ENCODE data around the gene MYRIP. TPM values are rescaled to one million over a fixed set of nuclear protein-coding genes. Genes with fewer than 3 reads are reported as not detected.

The MYRIP gene
- total RNA-seq, 3 donors from 2014 or later = 2.3 to 4.8 (median 2.6) TPM

DNA sequence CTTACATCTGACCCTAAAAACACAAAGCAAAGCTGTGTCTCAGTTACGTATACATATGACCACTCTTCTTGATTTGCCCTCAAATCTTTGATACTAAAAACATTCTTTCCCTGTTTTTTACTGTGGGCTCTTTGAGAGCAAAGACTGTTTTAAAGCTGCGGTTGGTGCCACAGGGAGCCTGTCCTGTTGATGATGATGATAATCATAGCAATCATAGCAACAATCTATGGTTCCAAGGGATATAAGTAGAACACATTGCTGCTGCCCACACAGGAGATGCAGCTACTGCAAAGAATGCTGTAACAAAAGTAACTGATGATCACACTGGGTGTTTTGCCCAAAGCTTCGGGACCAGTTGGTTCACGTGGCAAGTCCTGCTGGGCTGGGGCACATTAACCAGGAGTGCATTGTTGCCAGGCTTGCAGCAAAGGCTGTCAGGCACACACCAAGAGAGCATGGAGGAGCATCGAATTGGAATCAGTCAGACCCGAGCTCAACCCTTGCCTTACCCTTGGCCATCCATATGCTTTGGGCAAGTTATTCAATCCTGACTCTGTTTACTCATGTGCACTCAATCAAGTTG is 368.7 kb downstream of the MYRIP start:
- H3K27ac ChIP-seq = no peak overlapping the region
- no peaks in the 10 kb centered on the region for H3K9me3 ChIP-seq
- no peaks in the 10 kb centered on the region for H3K36me3 ChIP-seq
- H3K4me1 ChIP-seq = no peaks in the 10 kb centered on the region
- intact Hi-C loops (cut with DNase I; ENCODE audit: low total_unique reads) = loop anchor here (5.0 kb wide), 1 partner anchor 466 kb away; no protein-coding TSS in a partner anchor
- TF ChIP-seq POLR2AphosphoS5 (IDR thresholded peaks at IDR 0.05) = no peak
- TF ChIP-seq, protein P1, sequence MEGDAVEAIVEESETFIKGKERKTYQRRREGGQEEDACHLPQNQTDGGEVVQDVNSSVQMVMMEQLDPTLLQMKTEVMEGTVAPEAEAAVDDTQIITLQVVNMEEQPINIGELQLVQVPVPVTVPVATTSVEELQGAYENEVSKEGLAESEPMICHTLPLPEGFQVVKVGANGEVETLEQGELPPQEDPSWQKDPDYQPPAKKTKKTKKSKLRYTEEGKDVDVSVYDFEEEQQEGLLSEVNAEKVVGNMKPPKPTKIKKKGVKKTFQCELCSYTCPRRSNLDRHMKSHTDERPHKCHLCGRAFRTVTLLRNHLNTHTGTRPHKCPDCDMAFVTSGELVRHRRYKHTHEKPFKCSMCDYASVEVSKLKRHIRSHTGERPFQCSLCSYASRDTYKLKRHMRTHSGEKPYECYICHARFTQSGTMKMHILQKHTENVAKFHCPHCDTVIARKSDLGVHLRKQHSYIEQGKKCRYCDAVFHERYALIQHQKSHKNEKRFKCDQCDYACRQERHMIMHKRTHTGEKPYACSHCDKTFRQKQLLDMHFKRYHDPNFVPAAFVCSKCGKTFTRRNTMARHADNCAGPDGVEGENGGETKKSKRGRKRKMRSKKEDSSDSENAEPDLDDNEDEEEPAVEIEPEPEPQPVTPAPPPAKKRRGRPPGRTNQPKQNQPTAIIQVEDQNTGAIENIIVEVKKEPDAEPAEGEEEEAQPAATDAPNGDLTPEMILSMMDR (IDR thresholded peaks at IDR 0.05) = no peak
- TF ChIP-seq POLR2A (IDR thresholded peaks at IDR 0.05) = no peak
- DNase-seq (ENCODE audit: low spot score in 2 of 2) = no peak
- H3K4me3 ChIP-seq = no peak overlapping the region
- no peaks in the 10 kb centered on the region for H3K27me3 ChIP-seq

DNA sequence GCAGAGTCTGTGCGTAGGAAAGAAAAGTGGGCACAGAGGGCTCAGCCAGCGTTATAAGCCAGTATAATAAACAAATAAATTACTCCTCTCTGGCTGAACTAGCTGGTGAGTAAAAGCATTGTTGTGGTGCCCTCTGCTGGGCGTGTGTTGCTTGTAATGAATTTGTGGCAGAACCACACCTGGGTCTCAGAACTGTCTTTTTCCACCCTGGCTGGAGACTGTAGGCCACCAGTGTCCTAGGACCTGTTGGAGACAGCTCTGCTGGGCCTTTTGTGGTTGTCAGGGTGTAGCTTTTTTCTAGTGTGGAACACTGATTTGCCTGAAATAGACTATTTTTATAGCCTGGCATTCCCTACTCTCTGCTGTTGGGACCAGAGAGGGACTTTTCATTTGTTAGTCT is 369.6 kb downstream of the MYRIP start:
- no peaks in the 10 kb centered on the region for H3K27me3 ChIP-seq
- H3K9me3 ChIP-seq = no peaks in the 10 kb centered on the region
- H3K4me3 ChIP-seq = no peak overlapping the region
- no peak for TF ChIP-seq POLR2AphosphoS5 (IDR thresholded peaks at IDR 0.05)
- TF ChIP-seq, protein P1 (IDR thresholded peaks at IDR 0.05) = peak; percentile 28 to 74 (median 57)
- H3K27ac ChIP-seq = no peak overlapping the region
- no peaks in the 10 kb centered on the region for H3K36me3 ChIP-seq
- DNase-seq (ENCODE audit: low spot score in 2 of 2) = peak; percentile 51 to 81
- H3K4me1 ChIP-seq = no peaks in the 10 kb centered on the region
- intact Hi-C loops (cut with DNase I; ENCODE audit: low total_unique reads) = loop anchor here (5.0 kb wide), 1 partner anchor 467 kb away; no protein-coding TSS in a partner anchor

DNA sequence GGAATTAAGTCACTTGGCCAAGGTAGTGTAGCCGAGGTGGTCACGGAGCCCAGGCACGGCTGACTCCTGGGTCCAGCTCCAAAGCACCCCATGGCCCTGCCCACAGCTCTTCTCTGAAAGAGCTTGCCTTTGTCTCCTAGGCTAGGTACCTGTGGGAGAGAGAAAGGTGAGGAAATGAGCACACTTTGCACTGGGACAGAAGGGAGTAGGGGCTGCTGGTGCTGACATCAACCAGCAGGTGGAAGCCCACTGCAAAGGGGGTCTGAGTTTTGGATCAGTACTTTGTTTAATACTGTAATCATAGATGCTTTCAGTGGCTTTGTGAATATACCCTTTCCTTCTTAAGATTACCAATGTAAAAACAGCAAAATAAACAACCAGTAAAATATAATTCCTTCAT is 371.8 kb downstream of the MYRIP start:
- no peaks in the 10 kb centered on the region for H3K27me3 ChIP-seq
- no peak overlapping the region for H3K27ac ChIP-seq
- TF ChIP-seq POLR2AphosphoS5 (IDR thresholded peaks at IDR 0.05) (no peak), POLR2A (IDR thresholded peaks at IDR 0.05) (no peak)
- TF ChIP-seq, protein P1 (IDR thresholded peaks at IDR 0.05) = no peak
- no peaks in the 10 kb centered on the region for H3K4me1 ChIP-seq
- intact Hi-C loops (cut with DNase I; ENCODE audit: low total_unique reads) = no loop called here
- no peaks in the 10 kb centered on the region for H3K36me3 ChIP-seq
- H3K9me3 ChIP-seq = no peaks in the 10 kb centered on the region
- DNase-seq (ENCODE audit: low spot score in 2 of 2) = no peak
- H3K4me3 ChIP-seq = no peak overlapping the region

DNA sequence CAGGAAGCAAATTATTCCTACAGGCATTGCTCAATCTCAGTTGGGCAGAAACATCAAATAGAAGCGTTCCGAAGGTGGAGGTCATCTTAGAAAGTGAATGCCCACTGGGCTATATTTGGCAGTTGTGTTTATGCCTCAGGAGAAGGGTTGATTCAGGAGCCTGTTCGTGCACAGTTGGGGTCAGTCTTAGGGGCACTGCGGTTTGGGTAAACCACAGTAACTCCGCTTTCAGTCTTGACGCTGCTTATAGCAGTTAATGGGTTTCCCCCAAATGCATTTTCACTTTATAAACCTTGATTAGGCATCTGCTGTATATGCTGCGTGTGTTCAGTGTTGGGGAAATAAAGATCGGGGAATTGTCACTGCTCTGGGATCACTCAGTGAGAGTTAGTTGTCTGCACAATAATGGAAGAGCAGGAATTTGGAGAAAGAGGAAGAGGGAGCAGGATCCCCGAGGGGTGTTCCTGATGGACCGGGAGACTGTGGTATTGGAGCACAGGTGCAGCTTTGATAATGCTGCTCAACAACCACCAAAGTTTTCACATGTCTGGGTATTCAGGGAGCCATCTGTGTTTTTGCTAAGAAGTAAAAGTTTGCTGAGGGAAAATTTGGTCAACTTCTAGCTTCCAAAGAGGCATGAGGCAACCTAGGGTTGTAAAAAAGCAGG is 375.8 kb downstream of the MYRIP start:
- Histone ChIP-seq H3K4me1 (no peaks in the 10 kb centered on the region), H3K27ac (no peak overlapping the region), H3K36me3 (no peaks in the 10 kb centered on the region), H3K4me3 (no peak overlapping the region), H3K27me3 (no peaks in the 10 kb centered on the region), H3K9me3 (no peaks in the 10 kb centered on the region)
- no peak for DNase-seq (ENCODE audit: low spot score in 2 of 2)
- no peak for TF ChIP-seq POLR2AphosphoS5 (IDR thresholded peaks at IDR 0.05)
- intact Hi-C loops (cut with DNase I; ENCODE audit: low total_unique reads) = no loop called here

DNA sequence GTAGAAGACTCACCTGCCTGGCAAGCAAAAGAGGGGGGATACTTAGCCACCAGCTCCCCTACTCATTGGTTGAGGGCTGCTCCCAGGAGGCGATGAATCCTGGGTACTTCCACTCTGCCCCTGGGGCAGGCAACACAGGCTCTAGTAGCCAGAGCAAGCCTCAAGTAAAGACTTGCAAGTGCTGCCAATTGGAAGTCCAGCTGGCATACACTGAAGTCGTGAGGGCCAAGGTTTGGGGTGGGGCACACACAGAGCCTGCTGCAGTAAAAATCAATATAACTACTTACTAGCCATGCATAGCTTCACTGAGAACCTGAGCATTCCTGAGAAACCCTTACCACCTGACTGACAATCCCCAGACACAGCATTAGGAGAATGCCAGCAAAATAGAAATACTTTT is 377.1 kb downstream of the MYRIP start:
- no peak for DNase-seq (ENCODE audit: low spot score in 2 of 2)
- H3K27ac ChIP-seq = no peak overlapping the region
- no peaks in the 10 kb centered on the region for H3K36me3 ChIP-seq
- no peaks in the 10 kb centered on the region for H3K27me3 ChIP-seq
- TF ChIP-seq POLR2AphosphoS5 (IDR thresholded peaks at IDR 0.05) (no peak), POLR2A (IDR thresholded peaks at IDR 0.05) (no peak)
- TF ChIP-seq, protein P1 (IDR thresholded peaks at IDR 0.05) = no peak
- no peaks in the 10 kb centered on the region for H3K4me1 ChIP-seq
- no peaks in the 10 kb centered on the region for H3K9me3 ChIP-seq
- intact Hi-C loops (cut with DNase I; ENCODE audit: low total_unique reads) = no loop called here
- no peak overlapping the region for H3K4me3 ChIP-seq
